ENCODE results near the gene SURF6. TPM values are rescaled to one million over a fixed set of nuclear protein-coding genes. Genes with fewer than 3 reads are reported as not detected.

SURF6 gene
- total RNA-seq, 4 donors from 2014 or later, result 11.5 to 17.1 (median 15.8) TPM

DNA sequence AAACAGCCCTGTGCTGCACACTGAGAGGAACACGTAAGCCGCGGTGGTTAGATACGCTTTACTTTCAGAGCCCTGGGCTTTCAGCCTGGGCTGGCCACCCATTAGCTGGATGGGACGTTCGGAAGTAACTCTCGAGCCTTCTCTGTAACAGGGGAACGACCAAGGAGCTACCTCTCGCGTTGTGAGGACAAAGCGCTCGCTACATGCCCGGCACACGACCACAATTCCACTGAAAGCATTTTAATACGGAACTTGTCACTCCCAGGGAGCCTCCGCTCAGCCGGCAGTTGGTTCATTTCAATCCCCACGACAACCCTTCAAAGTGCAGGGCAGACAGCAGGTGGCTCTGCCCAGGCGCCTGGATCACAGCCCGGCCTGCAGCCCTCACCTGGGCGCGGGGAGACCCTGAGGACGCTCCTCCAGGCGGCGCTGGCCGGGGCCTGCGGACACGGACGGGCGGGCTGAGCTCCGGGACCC, 19.9 kb upstream of the SURF6 start:
- H3K4me1 ChIP-seq, result peaks cover 43% of the 10 kb centered on the region
- no peak for TF ChIP-seq POLR2AphosphoS5 (IDR thresholded peaks at IDR 0.05)
- no peak for TF ChIP-seq POLR2A (IDR thresholded peaks at IDR 0.05)
- TF ChIP-seq, protein P1, sequence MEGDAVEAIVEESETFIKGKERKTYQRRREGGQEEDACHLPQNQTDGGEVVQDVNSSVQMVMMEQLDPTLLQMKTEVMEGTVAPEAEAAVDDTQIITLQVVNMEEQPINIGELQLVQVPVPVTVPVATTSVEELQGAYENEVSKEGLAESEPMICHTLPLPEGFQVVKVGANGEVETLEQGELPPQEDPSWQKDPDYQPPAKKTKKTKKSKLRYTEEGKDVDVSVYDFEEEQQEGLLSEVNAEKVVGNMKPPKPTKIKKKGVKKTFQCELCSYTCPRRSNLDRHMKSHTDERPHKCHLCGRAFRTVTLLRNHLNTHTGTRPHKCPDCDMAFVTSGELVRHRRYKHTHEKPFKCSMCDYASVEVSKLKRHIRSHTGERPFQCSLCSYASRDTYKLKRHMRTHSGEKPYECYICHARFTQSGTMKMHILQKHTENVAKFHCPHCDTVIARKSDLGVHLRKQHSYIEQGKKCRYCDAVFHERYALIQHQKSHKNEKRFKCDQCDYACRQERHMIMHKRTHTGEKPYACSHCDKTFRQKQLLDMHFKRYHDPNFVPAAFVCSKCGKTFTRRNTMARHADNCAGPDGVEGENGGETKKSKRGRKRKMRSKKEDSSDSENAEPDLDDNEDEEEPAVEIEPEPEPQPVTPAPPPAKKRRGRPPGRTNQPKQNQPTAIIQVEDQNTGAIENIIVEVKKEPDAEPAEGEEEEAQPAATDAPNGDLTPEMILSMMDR (IDR thresholded peaks at IDR 0.05), result no peak
- no peak for TF ChIP-seq EP300 (IDR thresholded peaks at IDR 0.05)
- H3K27ac ChIP-seq, result peak overlapping the region; percentile 80
- peak overlapping the region; percentile 77 for H3K4me3 ChIP-seq
- peaks cover 47% of the 10 kb centered on the region for H3K36me3 ChIP-seq
- no peaks in the 10 kb centered on the region for H3K27me3 ChIP-seq
- DNase-seq (ENCODE audit: low spot score in 2 of 2), result no peak
- under 1% methylated on average over 25 of the region's 31 CpGs for WGBS
- H3K9me3 ChIP-seq, result no peaks in the 10 kb centered on the region

DNA sequence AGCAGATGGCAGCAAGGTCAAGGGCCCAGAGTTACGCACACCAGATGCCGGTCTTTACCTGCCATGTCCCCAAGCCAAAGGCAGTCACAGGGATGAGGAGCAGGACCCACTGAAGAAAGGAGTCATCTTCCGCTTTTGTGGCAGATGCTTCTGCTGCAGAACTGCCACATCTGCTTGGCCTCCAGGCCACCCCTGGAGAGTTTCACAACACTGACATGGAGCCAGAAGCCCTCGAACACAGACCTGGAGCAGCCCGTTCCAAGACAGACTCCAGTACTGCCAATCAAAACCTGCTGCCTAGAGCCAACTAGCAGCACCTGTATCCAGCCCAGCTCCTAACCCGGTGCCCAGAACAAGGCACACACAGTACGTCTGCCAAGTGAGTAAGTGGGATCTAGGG, 18.8 kb upstream of the SURF6 start:
- WGBS, result 58% methylated on average over 4 of the region's 7 CpGs
- Histone ChIP-seq H3K27ac (no peak overlapping the region), H3K9me3 (no peaks in the 10 kb centered on the region), H3K27me3 (no peaks in the 10 kb centered on the region), H3K36me3 (peaks cover 47% of the 10 kb centered on the region), H3K4me1 (peaks cover 46% of the 10 kb centered on the region), H3K4me3 (no peak overlapping the region)
- TF ChIP-seq POLR2AphosphoS5 (IDR thresholded peaks at IDR 0.05) (no peak), EP300 (IDR thresholded peaks at IDR 0.05) (no peak), POLR2A (IDR thresholded peaks at IDR 0.05) (no peak)
- TF ChIP-seq, protein P1 (IDR thresholded peaks at IDR 0.05), result no peak
- DNase-seq (ENCODE audit: low spot score in 2 of 2), result no peak

DNA sequence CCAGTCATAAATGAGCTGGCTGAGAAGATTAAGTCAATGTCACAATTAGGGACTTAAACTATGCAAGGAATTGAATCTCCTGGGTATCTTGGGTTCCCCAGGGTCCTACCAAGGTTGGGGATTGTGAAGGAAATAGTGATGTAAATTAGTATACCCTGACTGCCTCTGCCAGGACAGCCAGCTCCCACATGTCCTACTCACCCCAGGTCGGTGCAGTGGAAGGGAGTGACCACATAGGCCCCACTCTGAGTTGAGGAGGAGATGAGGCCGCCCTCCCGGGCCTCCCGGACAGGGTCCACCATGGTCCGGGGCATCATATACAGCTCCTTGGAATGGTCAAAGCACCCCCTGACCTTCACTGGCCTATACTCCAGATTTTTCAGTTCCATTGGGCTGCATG, 17.6 kb upstream of the SURF6 start:
- peaks cover 47% of the 10 kb centered on the region for H3K36me3 ChIP-seq

DNA sequence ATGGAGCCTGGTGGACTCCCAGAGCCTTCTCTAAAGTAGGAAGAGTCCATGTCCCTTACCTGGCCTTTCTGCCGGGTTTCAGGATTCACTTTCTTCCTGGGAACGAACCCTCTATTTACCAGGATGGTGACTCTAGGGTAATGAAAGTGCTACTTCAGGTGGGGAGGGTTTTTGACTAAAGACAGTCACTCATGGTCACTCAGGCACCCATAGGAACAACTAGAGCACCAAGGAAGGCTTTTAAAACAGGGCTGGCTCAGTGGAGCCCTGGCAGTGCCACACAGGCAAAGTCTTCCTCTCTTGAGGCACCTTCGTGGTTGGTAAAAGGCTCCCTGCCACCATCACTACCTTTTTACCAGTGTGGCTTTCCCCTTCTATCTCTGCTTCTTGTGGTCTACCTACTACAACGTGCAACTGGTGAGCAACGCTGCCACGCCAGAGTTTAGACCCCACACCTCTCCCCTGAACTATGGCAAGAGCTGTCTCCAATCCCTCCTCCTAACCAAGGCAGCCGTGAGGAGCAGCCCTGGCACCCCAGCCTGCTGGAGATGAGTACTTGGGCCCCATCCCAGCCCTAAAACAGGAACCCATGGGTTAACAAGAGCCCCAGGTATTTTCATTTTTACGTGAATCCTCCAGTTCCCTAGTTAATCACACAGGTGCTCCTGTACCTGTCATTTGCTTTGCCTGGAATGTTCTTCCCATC, 16.8 kb upstream of the SURF6 start:
- no peak for DNase-seq (ENCODE audit: low spot score in 2 of 2)
- Histone ChIP-seq H3K4me1 (peaks cover 51% of the 10 kb centered on the region), H3K36me3 (peaks cover 47% of the 10 kb centered on the region), H3K27me3 (no peaks in the 10 kb centered on the region), H3K9me3 (no peaks in the 10 kb centered on the region), H3K27ac (no peak overlapping the region), H3K4me3 (no peak overlapping the region)
- 71% methylated on average over 8 of the region's 8 CpGs for WGBS
- TF ChIP-seq, protein P1 (IDR thresholded peaks at IDR 0.05), result no peak
- TF ChIP-seq POLR2A (IDR thresholded peaks at IDR 0.05) (no peak), EP300 (IDR thresholded peaks at IDR 0.05) (no peak), POLR2AphosphoS5 (IDR thresholded peaks at IDR 0.05) (no peak)

More for the DNA sequence above, 17.6 kb upstream of the SURF6 start:
- Histone ChIP-seq H3K9me3 (no peaks in the 10 kb centered on the region), H3K4me3 (no peak overlapping the region), H3K4me1 (peaks cover 54% of the 10 kb centered on the region), H3K27me3 (no peaks in the 10 kb centered on the region), H3K27ac (no peak overlapping the region)
- 75% methylated on average over 5 of the region's 5 CpGs for WGBS
- DNase-seq (ENCODE audit: low spot score in 2 of 2), result no peak
- TF ChIP-seq, protein P1 (IDR thresholded peaks at IDR 0.05), result no peak
- no peak for TF ChIP-seq POLR2AphosphoS5 (IDR thresholded peaks at IDR 0.05)
- TF ChIP-seq EP300 (IDR thresholded peaks at IDR 0.05), result no peak
- no peak for TF ChIP-seq POLR2A (IDR thresholded peaks at IDR 0.05)

DNA sequence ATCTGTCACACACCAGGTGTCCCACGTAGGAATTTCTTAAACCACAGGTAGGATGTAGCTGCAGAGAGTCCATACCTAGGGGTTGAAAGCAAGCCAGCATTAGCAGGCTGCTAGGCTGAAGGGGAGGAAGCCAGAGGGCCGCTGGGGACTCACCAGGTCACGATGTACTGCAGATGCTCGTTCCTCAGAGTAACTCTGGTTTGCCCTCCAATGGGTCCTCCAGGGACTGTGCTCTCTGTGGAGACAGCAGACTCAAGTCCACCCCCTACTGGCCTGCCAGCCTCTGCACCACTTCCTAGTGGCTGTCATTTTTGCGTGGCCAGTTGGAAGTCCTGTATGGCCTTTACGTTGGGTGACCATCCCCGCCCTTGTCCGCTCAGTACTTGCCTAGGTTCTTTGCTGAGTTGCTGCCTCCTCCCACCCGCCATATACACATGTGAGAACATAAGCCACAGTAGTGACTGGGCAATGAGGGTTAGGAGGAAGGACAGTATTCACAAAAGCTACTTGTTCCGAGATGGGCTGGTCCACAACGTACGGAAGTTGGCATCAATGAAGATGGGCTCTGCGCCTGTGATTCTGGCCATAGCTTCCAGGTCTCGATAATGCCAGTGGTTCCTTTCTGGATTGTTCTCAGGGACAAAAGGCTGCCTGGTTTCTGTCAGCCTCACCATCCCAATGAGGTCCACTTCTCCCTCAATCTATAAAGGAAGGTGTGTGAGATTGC, 16.1 kb upstream of the SURF6 start:
- WGBS, result 82% methylated on average over 14 of the region's 14 CpGs
- H3K4me3 ChIP-seq, result no peak overlapping the region
- H3K36me3 ChIP-seq, result peaks cover 47% of the 10 kb centered on the region
- no peaks in the 10 kb centered on the region for H3K27me3 ChIP-seq
- H3K4me1 ChIP-seq, result peaks cover 47% of the 10 kb centered on the region
- DNase-seq (ENCODE audit: low spot score in 2 of 2), result no peak
- no peak overlapping the region for H3K27ac ChIP-seq
- H3K9me3 ChIP-seq, result no peaks in the 10 kb centered on the region
- TF ChIP-seq POLR2A (IDR thresholded peaks at IDR 0.05) (no peak), EP300 (IDR thresholded peaks at IDR 0.05) (no peak), POLR2AphosphoS5 (IDR thresholded peaks at IDR 0.05) (no peak)
- TF ChIP-seq, protein P1 (IDR thresholded peaks at IDR 0.05), result peak in 1 of 2 donors; percentile 17
